ENCODE results near the gene NDUFB7.
"Not testable (repeated sequence)": the region's sequence is repeated elsewhere in the genome, so short reads cannot be mapped to it uniquely, and the experiment has no call there.

NDUFB7 gene

GRCh38 chr19:14571695-14572490, at the start of gene NDUFB7:
TSS of gene NDUFB7 (minus strand) at chr19:14572066. CDS start at chr19:14572000, 66 bp downstream.
- peak; percentile 91 for DNase-seq (ENCODE audit: low spot score)

- no peak for DNase-seq (ENCODE audit: low spot score)
Observed at GRCh38 chr19:14619404-14619803, 47.5 kb upstream of the NDUFB7 start.

- DNase-seq (ENCODE audit: low spot score): no peak
Observed at GRCh38 chr19:14616407-14616806, 44.5 kb upstream of the NDUFB7 start.

GRCh38 chr19:14615623-14616022, 43.8 kb upstream of the NDUFB7 start:
- DNase-seq (ENCODE audit: low spot score): no peak

- DNase-seq (ENCODE audit: low spot score): no peak
Observed at GRCh38 chr19:14614099-14614412, 42.2 kb upstream of the NDUFB7 start.

GRCh38 chr19:14613399-14614098, 41.7 kb upstream of the NDUFB7 start:
- not testable (repeated sequence) for DNase-seq (ENCODE audit: low spot score)

- no peak for DNase-seq (ENCODE audit: low spot score)
Observed at GRCh38 chr19:14612657-14613056, 40.8 kb upstream of the NDUFB7 start.

GRCh38 chr19:14612242-14612641, 40.4 kb upstream of the NDUFB7 start:
- DNase-seq (ENCODE audit: low spot score): not testable (repeated sequence)

- no peak for DNase-seq (ENCODE audit: low spot score)
Observed at GRCh38 chr19:14611051-14611450, 39.2 kb upstream of the NDUFB7 start.

- no peak for DNase-seq (ENCODE audit: low spot score)
Observed at GRCh38 chr19:14606627-14607026, 34.8 kb upstream of the NDUFB7 start.

- DNase-seq (ENCODE audit: low spot score): no peak
Observed at GRCh38 chr19:14603990-14604387, 32.1 kb upstream of the NDUFB7 start.

- DNase-seq (ENCODE audit: low spot score): no peak
Observed at GRCh38 chr19:14599548-14600147, 27.8 kb upstream of the NDUFB7 start.

GRCh38 chr19:14595558-14595957, 23.7 kb upstream of the NDUFB7 start:
- DNase-seq (ENCODE audit: low spot score): no peak

GRCh38 chr19:14589433-14589832, 17.6 kb upstream of the NDUFB7 start:
- DNase-seq (ENCODE audit: low spot score): not testable (repeated sequence)

- DNase-seq (ENCODE audit: low spot score): not testable (repeated sequence)
Observed at GRCh38 chr19:14585187-14585586, 13.3 kb upstream of the NDUFB7 start.

- not testable (repeated sequence) for DNase-seq (ENCODE audit: low spot score)
Observed at GRCh38 chr19:14584372-14584771, 12.5 kb upstream of the NDUFB7 start.

- DNase-seq (ENCODE audit: low spot score): no peak
Observed at GRCh38 chr19:14582894-14583340, 11.1 kb upstream of the NDUFB7 start, which contains the start of gene CLEC17A. TSS of gene CLEC17A (plus strand) at chr19:14583084. CDS start at chr19:14583161, 77 bp downstream.

GRCh38 chr19:14580623-14581237, 8.9 kb upstream of the NDUFB7 start:
- DNase-seq (ENCODE audit: low spot score): no peak

- peak; percentile 46 for DNase-seq (ENCODE audit: low spot score)
Observed at GRCh38 chr19:14577885-14578427, 6.1 kb upstream of the NDUFB7 start.

- no peak for DNase-seq (ENCODE audit: low spot score)
Observed at GRCh38 chr19:14577264-14577663, 5.4 kb upstream of the NDUFB7 start.

- no peak for DNase-seq (ENCODE audit: low spot score)
Observed at GRCh38 chr19:14576363-14576762, 4.5 kb upstream of the NDUFB7 start.

GRCh38 chr19:14575428-14575980, 3.6 kb upstream of the NDUFB7 start:
- no peak for DNase-seq (ENCODE audit: low spot score)
